Astrocyte (in vitro differentiated cells and primary cell): ENCODE data around the gene UBE2U.
"Not testable (repeated sequence)": the region's sequence is repeated elsewhere in the genome, so short reads cannot be mapped to it uniquely, and the experiment has no call there.

Source experiments
- CTCF ChIP-seq: IDR thresholded peaks from 2 replicates; pipeline ENCODE4 v1.5.1; 2011; ENCODE audit warnings: low read depth, mild to moderate bottlenecking, inconsistent platforms, low read length, moderate library complexity; ENCODE audit not compliant: insufficient read depth
- EZH2 ChIP-seq: IDR thresholded peaks from 2 replicates; pipeline ENCODE4 v1.6.1; 2012; ENCODE audit warnings: mild to moderate bottlenecking, low read length, inconsistent platforms; ENCODE audit not compliant: insufficient read depth

GRCh38 chr1:64239519-64239918, 36.1 kb downstream of the UBE2U start:
- not testable (repeated sequence) for TF ChIP-seq CTCF, EZH2
